H1 (cell line): Measurements from ENCODE around the gene RAB3GAP2. TPM values are rescaled to one million over a fixed set of nuclear protein-coding genes. Genes with fewer than 3 reads are reported as not detected.

Experiments used
- CTCF ChIA-PET: fragments of 300-600 bp; sonication (Branson Sonifier 250); formaldehyde crosslinking; loops from one replicate; lab custom pipeline; 2021; ENCODE audit not compliant: partially characterized antibody; lab: Charles Lee
- POLR2A ChIA-PET: fragments of 300-600 bp; sonication (Branson Sonifier 250); formaldehyde crosslinking; loops from one replicate; lab custom pipeline; 2021; ENCODE audit warnings: inconsistent platforms; ENCODE audit not compliant: partially characterized antibody; lab: Charles Lee
- DNase-seq, 2 experiments: peaks; one replicate each; pipeline versions ENCODE4 v3.0.0 to v3.0.0-alpha.2; 2010 to 2022; ENCODE audit warnings: low spot score in 2 of 2, low read depth in 1 of 2, mixed read lengths in 1 of 2
- FAIRE-seq: peaks from 2 replicates; lab custom pipeline; 2011; peaks lifted over from hg19 to GRCh38; lab: Jason Lieb, UNC
- H2AFZ ChIP-seq: 2 replicates; pipeline ENCODE4 v1.8.1; 2012; ENCODE audit warnings: low read length, inconsistent platforms
- H2AK5ac ChIP-seq: 2 replicates; pipeline ENCODE4 v1.6.1; 2013; ENCODE audit warnings: low read depth, low read length
- H2BK120ac ChIP-seq: replicated peaks from 2 replicates; pipeline ENCODE3; 2013; ENCODE audit warnings: low read depth, low read length, inconsistent platforms
- H2BK12ac ChIP-seq: 2 replicates; pipeline ENCODE4 v1.6.1; 2013; ENCODE audit warnings: low read depth, low read length
- H2BK15ac ChIP-seq: 2 replicates; pipeline ENCODE4 v1.6.1; 2013; ENCODE audit warnings: low read length
- H2BK20ac ChIP-seq: 2 replicates; pipeline ENCODE4 v1.6.1; 2013; ENCODE audit warnings: low read length
- H2BK5ac ChIP-seq: 2 replicates; pipeline ENCODE4 v1.6.1; 2013; ENCODE audit warnings: low read depth, low read length
- H3K14ac ChIP-seq: 2 replicates; pipeline ENCODE4 v1.6.1; 2013; ENCODE audit warnings: inconsistent platforms; ENCODE audit not compliant: insufficient read length
- H3K18ac ChIP-seq: 2 replicates; pipeline ENCODE4 v1.6.1; 2013; ENCODE audit warnings: low read length; ENCODE audit errors: extremely low read depth
- H3K23ac ChIP-seq: 2 replicates; pipeline ENCODE4 v1.6.1; 2013; ENCODE audit warnings: inconsistent platforms; ENCODE audit not compliant: insufficient read length
- H3K23me2 ChIP-seq: 2 replicates; pipeline ENCODE4 v1.6.1; 2013; ENCODE audit warnings: low read depth, low read length
- H3K27ac ChIP-seq: 2 replicates; pipeline ENCODE4 v1.6.1; 2011; ENCODE audit warnings: low read depth, low read length, inconsistent platforms
- H3K27me3 ChIP-seq, 4 experiments: replicated peaks in 1 of 4; 1 replicate in 1 of 4; 2 replicates in 3 of 4; pipeline versions ENCODE4 v1.6.1 to v1.8.1; 2011 to 2013; ENCODE audit warnings: low read length in 3 of 4, mild to moderate bottlenecking in 3 of 4, inconsistent platforms in 2 of 4, mixed read lengths in 2 of 4, moderate library complexity in 1 of 4; ENCODE audit not compliant: control insufficient read depth in 3 of 4, insufficient read depth in 3 of 4; ENCODE audit errors: extremely low read depth in 1 of 4
- H3K36me3 ChIP-seq, 4 experiments: 2 replicates each; pipeline versions ENCODE4 v1.6.1 to v1.8.1; 2011 to 2013; ENCODE audit warnings: mild to moderate bottlenecking in 4 of 4, low read length in 3 of 4, moderate library complexity in 2 of 4, control low read depth in 1 of 4, inconsistent platforms in 1 of 4; ENCODE audit not compliant: insufficient read depth in 4 of 4, control insufficient read depth in 2 of 4
- H3K4ac ChIP-seq: replicated peaks from 2 replicates; pipeline ENCODE3; 2013; ENCODE audit warnings: low read length, low read depth, mixed read lengths, inconsistent platforms; ENCODE audit not compliant: insufficient read length
- H3K4me1 ChIP-seq, 4 experiments: replicated peaks in 1 of 4; 1 replicate in 1 of 4; 2 replicates in 3 of 4; pipeline versions ENCODE4 v1.6.1 to v1.8.1; 2011 to 2013; ENCODE audit warnings: low read length in 3 of 4, inconsistent platforms in 2 of 4, mixed read lengths in 1 of 4; ENCODE audit not compliant: insufficient read depth in 4 of 4, control insufficient read depth in 3 of 4
- H3K4me2 ChIP-seq, 2 experiments: 2 replicates each; pipeline versions ENCODE4 v1.6.1 to v1.8.1; 2011 to 2013; ENCODE audit warnings: low read depth in 2 of 2, low read length in 2 of 2, control low read depth in 1 of 2, inconsistent platforms in 1 of 2, mild to moderate bottlenecking in 1 of 2; ENCODE audit not compliant: insufficient read depth in 1 of 2
- H3K4me3 ChIP-seq, 4 experiments: fragments of 200-600, 300-600 bp in 1 of 4; sonication (generic), shearing (Covaris generic), sonication (Bioruptor Twin) in 1 of 4; 2 replicates each; pipeline versions ENCODE4 v1.5.1 to v1.8.1; 2011 to 2016; ENCODE audit warnings: low read length in 4 of 4, low read depth in 3 of 4, control low read depth in 2 of 4, inconsistent platforms in 2 of 4, mild to moderate bottlenecking in 2 of 4, mixed read lengths in 1 of 4, moderate library complexity in 1 of 4; ENCODE audit not compliant: insufficient read depth in 2 of 4; ENCODE audit errors: extremely low read depth in 1 of 4
- H3K56ac ChIP-seq: replicated peaks from 2 replicates; pipeline ENCODE3; 2013; ENCODE audit warnings: low read depth, mild to moderate bottlenecking, mixed read lengths, low read length, inconsistent platforms; ENCODE audit not compliant: insufficient read length
- H3K79me1 ChIP-seq: 2 replicates; pipeline ENCODE4 v1.6.1; 2013; ENCODE audit warnings: low read depth, low read length, control low read depth
- H3K79me2 ChIP-seq, 2 experiments: 2 replicates each; pipeline versions ENCODE4 v1.6.1 to v1.8.1; 2012 to 2013; ENCODE audit warnings: low read length in 2 of 2, mild to moderate bottlenecking in 2 of 2, inconsistent platforms in 1 of 2; ENCODE audit not compliant: insufficient read depth in 2 of 2, control insufficient read depth in 1 of 2
- H3K9ac ChIP-seq, 4 experiments: replicated peaks in 1 of 4; 1 replicate in 1 of 4; 2 replicates in 3 of 4; pipeline versions ENCODE4 v1.6.1 to v1.8.1; 2011 to 2013; ENCODE audit warnings: low read depth in 3 of 4, low read length in 3 of 4, control low read depth in 2 of 4, mild to moderate bottlenecking in 2 of 4, moderate library complexity in 2 of 4, inconsistent platforms in 1 of 4; ENCODE audit errors: extremely low read depth in 1 of 4
- H3K9me3 ChIP-seq, 2 experiments: 2 replicates each; pipeline versions ENCODE4 v1.6.1 to v1.8.1; 2012 to 2013; ENCODE audit warnings: mild to moderate bottlenecking in 2 of 2, moderate library complexity in 2 of 2, control low read depth in 1 of 2, inconsistent platforms in 1 of 2, low read depth in 1 of 2, low read length in 1 of 2, mixed read lengths in 1 of 2; ENCODE audit not compliant: insufficient read depth in 2 of 2
- H4K20me1 ChIP-seq, 2 experiments: replicated peaks in 1 of 2; 2 replicates each; pipeline versions ENCODE3 to v1.8.1; 2011 to 2013; ENCODE audit warnings: inconsistent platforms in 2 of 2, low read length in 2 of 2, mild to moderate bottlenecking in 1 of 2; ENCODE audit not compliant: insufficient read depth in 2 of 2, control insufficient read depth in 1 of 2
- H4K5ac ChIP-seq: 2 replicates; pipeline ENCODE4 v1.6.1; 2013; ENCODE audit warnings: low read length, low read depth, mixed read lengths, inconsistent platforms; ENCODE audit not compliant: insufficient read length
- H4K8ac ChIP-seq: 2 replicates; pipeline ENCODE4 v1.8.0; 2013; ENCODE audit warnings: mild to moderate bottlenecking, moderate library complexity, low read length, inconsistent platforms; ENCODE audit not compliant: insufficient read depth; ENCODE audit errors: extremely low read depth
- H4K91ac ChIP-seq: replicated peaks from 2 replicates; pipeline ENCODE3; 2013; ENCODE audit warnings: low read length, mixed read lengths, inconsistent platforms; ENCODE audit not compliant: insufficient read length
- ASH2L ChIP-seq: fragments of 200-600, 300-600 bp; sonication (generic); IDR thresholded peaks from one replicate; pipeline ENCODE4 v1.7.1; 2017; ENCODE audit warnings: low read length
- BACH1 ChIP-seq: IDR thresholded peaks from 2 replicates; pipeline ENCODE4 v1.6.1; 2012; ENCODE audit warnings: low read length, improper control_type of control experiment
- BRCA1 ChIP-seq: IDR thresholded peaks from 2 replicates; pipeline ENCODE4 v1.6.1; 2012; ENCODE audit warnings: low read depth, low read length, improper control_type of control experiment
- CHD2 ChIP-seq: IDR thresholded peaks from 2 replicates; pipeline ENCODE4 v1.6.1; 2012; ENCODE audit warnings: low read length, improper control_type of control experiment
- MAFK ChIP-seq: IDR thresholded peaks from 2 replicates; pipeline ENCODE4 v1.6.1; 2012; ENCODE audit warnings: low read depth, mild to moderate bottlenecking, improper control_type of control experiment, low read length
- PHF8 ChIP-seq: fragments of 200-600 bp; sonication (generic); conservative IDR thresholded peaks from 2 replicates; pipeline ENCODE4 v1.7.1; 2012; ENCODE audit warnings: low read depth, mild to moderate bottlenecking, inconsistent platforms, low read length, moderate library complexity
- SAP30 ChIP-seq: fragments of 300-600 bp; sonication (generic); IDR thresholded peaks from 2 replicates; pipeline ENCODE4 v1.7.1; 2012; ENCODE audit warnings: low read length, moderate library complexity, mild to moderate bottlenecking, inconsistent platforms; ENCODE audit not compliant: insufficient read depth, insufficient replicate concordance
- SIX5 ChIP-seq: IDR thresholded peaks from 2 replicates; pipeline ENCODE4 v1.6.1; 2011; ENCODE audit warnings: mild to moderate bottlenecking, low read depth, low read length
- TAF1 ChIP-seq: IDR thresholded peaks from 2 replicates; pipeline ENCODE4 v1.6.1; 2011; ENCODE audit warnings: mild to moderate bottlenecking, low read depth, low read length
- TBP ChIP-seq: IDR thresholded peaks from 2 replicates; pipeline ENCODE4 v1.6.1; 2011; ENCODE audit warnings: low read depth, low read length, improper control_type of control experiment
- USF2 ChIP-seq: IDR thresholded peaks from 2 replicates; pipeline ENCODE4 v1.6.1; 2011; ENCODE audit warnings: low read length, improper control_type of control experiment
- ZNF274 ChIP-seq: IDR thresholded peaks from 2 replicates; pipeline ENCODE4 v1.7.0; 2012; ENCODE audit warnings: low read length, borderline replicate concordance; ENCODE audit errors: extremely low read depth
- polyA plus RNA-seq, 7 experiments: library from polyadenylated mRNA; depleted of rRNA in 3 of 7; stranded (reverse) in 5 of 7; unstranded in 2 of 7; fragments of >200 nt in 5 of 7; fragments of 200-250 nt in 2 of 7; gene quantifications; 1 replicate in 5 of 7; 2 replicates in 1 of 7; 4 replicates in 1 of 7; pipeline versions ENCODE4 v1.2.1 to v1.2.3, GENCODE V29; 2011 to 2013; ENCODE audit warnings: missing spikeins in 2 of 7, mixed read lengths in 2 of 7
- total RNA-seq: library from RNA; stranded (reverse); fragmentation: NEBNext Ultra II Directional; extraction: Animal tissue kit (Norgen Biotek cat#: 25700); gene quantifications from 2 replicates; pipeline ENCODE4 v1.2.1, GENCODE V29; 2021
- TF ChIP-seq, protein P1 (sequence below): IDR thresholded peaks from 2 replicates; pipeline ENCODE4 v1.6.1; 2012; ENCODE audit warnings: low read length, inconsistent platforms

Gene RAB3GAP2
- total and polyA plus RNA-seq, 2 of the 8 experiments (the other 6 are each of a cell fraction or from before 2014, with no cell fraction given) = 19.7 to 52.7 TPM

- H3K79me1 ChIP-seq = peaks cover 11% of the 10 kb centered on the region
- H3K23ac ChIP-seq = no peak overlapping the region
- peaks cover 0 to 44% (median 24%) of the 10 kb centered on the region in 4 experiments; a peak in 7 of 8 replicates for H3K36me3 ChIP-seq
- H3K9me3 ChIP-seq = peaks cover 25 to 34% of the 10 kb centered on the region in 2 experiments
- ChIA-PET POLR2A (no interaction called here), CTCF (interaction anchor here (0.6 kb wide), 1 partner anchor 18 kb away, joined by 3 read pairs; no protein-coding TSS in a partner anchor)
- no peak for FAIRE-seq
- H2BK12ac ChIP-seq = no peak overlapping the region
- no peak overlapping the region for H3K14ac ChIP-seq
- H3K27me3 ChIP-seq = no peaks in the 10 kb centered on the region
- no peak overlapping the region for H3K4me3 ChIP-seq
- H3K18ac ChIP-seq = no peak overlapping the region
- no peak overlapping the region for H2BK5ac ChIP-seq
- no peak overlapping the region for H3K4me2 ChIP-seq
- 0 out of 7 replicates have a peak, but pooled peaks cover 0 to 2% (median 0%) of the 10 kb centered on the region in 4 experiments for H3K4me1 ChIP-seq
- no peak overlapping the region for H2BK15ac ChIP-seq
- no peak overlapping the region for H4K91ac ChIP-seq
- no peak overlapping the region for H4K5ac ChIP-seq
- H3K79me2 ChIP-seq = peaks cover 0 to 60% of the 10 kb centered on the region in 2 experiments; a peak in 2 of 4 replicates
- peaks cover 0 to 1% of the 10 kb centered on the region in 2 experiments for H4K20me1 ChIP-seq
- no peak overlapping the region for H4K8ac ChIP-seq
- H2AK5ac ChIP-seq = no peak overlapping the region
- H3K27ac ChIP-seq = no peak overlapping the region
- H3K4ac ChIP-seq = no peak overlapping the region
- H3K9ac ChIP-seq = no peak overlapping the region
- H2BK20ac ChIP-seq = no peak overlapping the region
- H3K56ac ChIP-seq = no peak overlapping the region
- DNase-seq = no peak
- no peak overlapping the region for H2BK120ac ChIP-seq
- H3K23me2 ChIP-seq = no peaks in the 10 kb centered on the region
- no peak overlapping the region for H2AFZ ChIP-seq
- TF ChIP-seq SAP30 (no peak), ASH2L (no peak), BRCA1 (no peak), PHF8 (no peak), CHD2 (no peak), USF2 (no peak), ZNF274 (no peak), BACH1 (no peak), MAFK (no peak), TBP (no peak), SIX5 (no peak), TAF1 (no peak)
- TF ChIP-seq, protein P1, sequence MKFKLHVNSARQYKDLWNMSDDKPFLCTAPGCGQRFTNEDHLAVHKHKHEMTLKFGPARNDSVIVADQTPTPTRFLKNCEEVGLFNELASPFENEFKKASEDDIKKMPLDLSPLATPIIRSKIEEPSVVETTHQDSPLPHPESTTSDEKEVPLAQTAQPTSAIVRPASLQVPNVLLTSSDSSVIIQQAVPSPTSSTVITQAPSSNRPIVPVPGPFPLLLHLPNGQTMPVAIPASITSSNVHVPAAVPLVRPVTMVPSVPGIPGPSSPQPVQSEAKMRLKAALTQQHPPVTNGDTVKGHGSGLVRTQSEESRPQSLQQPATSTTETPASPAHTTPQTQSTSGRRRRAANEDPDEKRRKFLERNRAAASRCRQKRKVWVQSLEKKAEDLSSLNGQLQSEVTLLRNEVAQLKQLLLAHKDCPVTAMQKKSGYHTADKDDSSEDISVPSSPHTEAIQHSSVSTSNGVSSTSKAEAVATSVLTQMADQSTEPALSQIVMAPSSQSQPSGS = no peak
These were observed 21.6 kb downstream of the RAB3GAP2 start for GRCh38 chr1:220250681-220251080.
